HEK293T (cell line): ENCODE results near the gene MPP4.

Source experiments
- BHLHE40 ChIP-seq: fragments of 450-650 bp; IDR thresholded peaks from 2 replicates; pipeline ENCODE4 v1.6.1; 2016; ENCODE audit warnings: mild to moderate bottlenecking, moderate library complexity, borderline replicate concordance
- HDGF ChIP-seq: fragments of 450-650 bp; IDR thresholded peaks from 2 replicates; pipeline ENCODE4 v1.6.1; 2017; ENCODE audit warnings: antibody characterized with exemption, borderline replicate concordance
- NFRKB ChIP-seq: fragments of 450-650 bp; IDR thresholded peaks from 2 replicates; pipeline ENCODE4 v1.6.1; 2016; ENCODE audit warnings: mild to moderate bottlenecking, moderate library complexity
- SP1 ChIP-seq: fragments of 450-650 bp; IDR thresholded peaks from 2 replicates; pipeline ENCODE4 v1.6.1; 2017
- SUZ12 ChIP-seq: fragments of 450-650 bp; IDR thresholded peaks from 2 replicates; pipeline ENCODE4 v1.6.1; 2016; ENCODE audit warnings: mild to moderate bottlenecking
- TARDBP ChIP-seq: fragments of 450-650 bp; IDR thresholded peaks from 2 replicates; pipeline ENCODE4 v1.6.1; 2016

GRCh38 chr2:201712726-201713125 is 14.3 kb upstream of the MPP4 start:
- TF ChIP-seq TARDBP (no peak), NFRKB (no peak), SP1 (no peak), SUZ12 (no peak), HDGF (no peak), BHLHE40 (no peak)
